Neuronal stem cell (in vitro differentiated cells): Measurements from ENCODE around the gene SLC9A7.
"Not testable (repeated sequence)": the region's sequence is repeated elsewhere in the genome, so short reads cannot be mapped to it uniquely, and the experiment has no call there.

Experiments used
- DNase-seq: peaks from one replicate; pipeline ENCODE4 v3.0.0-alpha.2; 2013; ENCODE audit warnings: low spot score
- H2AFZ ChIP-seq: one replicate; pipeline ENCODE4 v1.6.1; 2013; ENCODE audit warnings: mild to moderate bottlenecking, low read length, inconsistent platforms
- H2AK5ac ChIP-seq: 2 replicates; pipeline ENCODE4 v1.6.1; 2013; ENCODE audit warnings: low read depth, mild to moderate bottlenecking, inconsistent platforms, low read length, moderate library complexity, mixed read lengths
- H2BK120ac ChIP-seq: 2 replicates; pipeline ENCODE4 v1.6.1; 2013; ENCODE audit warnings: low read depth, mild to moderate bottlenecking, inconsistent platforms, low read length, moderate library complexity, mixed read lengths
- H2BK12ac ChIP-seq: one replicate; pipeline ENCODE4 v1.6.1; 2013; ENCODE audit warnings: low read length, inconsistent platforms
- H2BK15ac ChIP-seq: 2 replicates; pipeline ENCODE4 v1.6.1; 2013; ENCODE audit warnings: mild to moderate bottlenecking, low read length, inconsistent platforms, mixed read lengths
- H2BK5ac ChIP-seq: one replicate; pipeline ENCODE4 v1.6.1; 2013; ENCODE audit warnings: inconsistent platforms, mild to moderate bottlenecking, low read length, moderate library complexity
- H3K14ac ChIP-seq: one replicate; pipeline ENCODE4 v1.6.1; 2013; ENCODE audit warnings: low read length, inconsistent platforms
- H3K18ac ChIP-seq: 2 replicates; pipeline ENCODE4 v1.6.1; 2013; ENCODE audit warnings: low read length, inconsistent platforms
- H3K23ac ChIP-seq: 2 replicates; pipeline ENCODE4 v1.6.1; 2013; ENCODE audit warnings: low read depth, mild to moderate bottlenecking, mixed read lengths, low read length, inconsistent platforms; ENCODE audit not compliant: poor library complexity
- H3K27ac ChIP-seq: replicated peaks from 3 replicates; pipeline ENCODE4 v1.5.1; 2013; ENCODE audit warnings: low read length, inconsistent platforms
- H3K27me3 ChIP-seq, 3 experiments: 2 replicates each; pipeline ENCODE4 v1.6.1; 2013; ENCODE audit warnings: low read length in 3 of 3, mild to moderate bottlenecking in 2 of 3, inconsistent platforms in 1 of 3, low read depth in 1 of 3, mixed read lengths in 1 of 3, moderate library complexity in 1 of 3; ENCODE audit not compliant: control insufficient read depth in 3 of 3, insufficient read depth in 3 of 3
- H3K36me3 ChIP-seq, 2 donors: replicated peaks in 1 of 2; 2 replicates each; pipeline ENCODE4 v1.6.1; 2013; ENCODE audit warnings: low read length in 2 of 2; ENCODE audit not compliant: control insufficient read depth in 2 of 2, insufficient read depth in 2 of 2
- H3K4ac ChIP-seq: 2 replicates; pipeline ENCODE4 v1.6.1; 2013; ENCODE audit warnings: inconsistent platforms, mild to moderate bottlenecking, low read length, moderate library complexity
- H3K4me1 ChIP-seq, 2 donors: 1 replicate in 1 of 2; 2 replicates in 1 of 2; pipeline ENCODE4 v1.6.1; 2013; ENCODE audit warnings: low read length in 2 of 2, low read depth in 1 of 2; ENCODE audit not compliant: control insufficient read depth in 2 of 2, insufficient read depth in 1 of 2
- H3K4me2 ChIP-seq: one replicate; pipeline ENCODE4 v1.6.1; 2013; ENCODE audit warnings: mild to moderate bottlenecking, low read length, inconsistent platforms; ENCODE audit not compliant: insufficient read depth, poor library complexity, severe bottlenecking
- H3K4me3 ChIP-seq, 2 donors: 2 replicates each; pipeline ENCODE4 v1.5.1; 2013; ENCODE audit warnings: low read length in 2 of 2, mild to moderate bottlenecking in 2 of 2, inconsistent platforms in 1 of 2, moderate library complexity in 1 of 2
- H3K79me1 ChIP-seq: one replicate; pipeline ENCODE4 v1.6.1; 2013; ENCODE audit warnings: low read depth, mild to moderate bottlenecking, inconsistent platforms, low read length, moderate library complexity
- H3K9ac ChIP-seq: one replicate; pipeline ENCODE4 v1.6.1; 2013; ENCODE audit warnings: mild to moderate bottlenecking, low read depth, low read length, inconsistent platforms; ENCODE audit not compliant: poor library complexity
- H3K9me3 ChIP-seq, 2 donors: replicated peaks in 1 of 2; 2 replicates each; pipeline versions ENCODE3 to v1.6.1; 2013; ENCODE audit warnings: low read length in 2 of 2, mild to moderate bottlenecking in 2 of 2, inconsistent platforms in 1 of 2, low read depth in 1 of 2, mixed read lengths in 1 of 2, moderate library complexity in 1 of 2; ENCODE audit not compliant: control insufficient read depth in 2 of 2, insufficient read depth in 1 of 2
- H4K8ac ChIP-seq: one replicate; pipeline ENCODE4 v1.6.1; 2013; ENCODE audit warnings: low read depth, mild to moderate bottlenecking, inconsistent platforms, low read length, moderate library complexity
- H4K91ac ChIP-seq: one replicate; pipeline ENCODE4 v1.6.1; 2013; ENCODE audit warnings: low read length, low read depth, mild to moderate bottlenecking, inconsistent platforms; ENCODE audit not compliant: poor library complexity
- WGBS, 2 donors: extraction: QIAGEN DNeasy Blood & Tissue Kit; methylation state at CpG; one replicate each; pipeline ENCODE4 v1.1.7; 2013; ENCODE audit warnings: missing lambda C conversion rate in 2 of 2, mixed read lengths in 1 of 2; ENCODE audit not compliant: insufficient read length in 2 of 2, insufficient replicate concordance in 1 of 2; ENCODE audit errors: extremely low coverage in 2 of 2; 5-methylcytosine and 5-hydroxymethylcytosine counted together

SLC9A7 gene

GRCh38 chrX:46784437-46784836 lies 25.5 kb upstream of the SLC9A7 start:
- not testable (repeated sequence) for H3K9me3 ChIP-seq, H3K23ac ChIP-seq, H3K4ac ChIP-seq, H3K36me3 ChIP-seq, H2AFZ ChIP-seq, H3K4me2 ChIP-seq, H3K18ac ChIP-seq, H3K9ac ChIP-seq, H4K91ac ChIP-seq, H2BK5ac ChIP-seq, H2AK5ac ChIP-seq, H3K14ac ChIP-seq, H2BK15ac ChIP-seq, H4K8ac ChIP-seq, H3K4me3 ChIP-seq, H2BK12ac ChIP-seq, H3K4me1 ChIP-seq, H3K27ac ChIP-seq, H2BK120ac ChIP-seq, H3K79me1 ChIP-seq, DNase-seq
- H3K27me3 ChIP-seq: peaks cover 0 to 23% (median 0%) of the 10 kb centered on the region in 3 experiments

GRCh38 chrX:46782034-46782433 lies 23.1 kb upstream of the SLC9A7 start:
- Histone ChIP-seq H3K18ac (no peak overlapping the region), H2BK15ac (no peak overlapping the region), H3K79me1 (no peaks in the 10 kb centered on the region), H3K4ac (no peak overlapping the region), H4K91ac (no peak overlapping the region), H2BK12ac (no peak overlapping the region), H2AK5ac (no peak overlapping the region), H3K4me3 (no peak overlapping the region), H3K14ac (no peak overlapping the region), H3K4me2 (no peak overlapping the region), H3K4me1 (no peaks in the 10 kb centered on the region), H3K23ac (no peak overlapping the region), H3K27me3 (peaks cover 0 to 35% (median 0%) of the 10 kb centered on the region in 3 experiments), H3K9me3 (no peaks in the 10 kb centered on the region), H2BK120ac (no peak overlapping the region), H2BK5ac (no peak overlapping the region), H3K36me3 (no peaks in the 10 kb centered on the region), H2AFZ (peak overlapping the region; percentile 54), H3K9ac (no peak overlapping the region), H4K8ac (no peak overlapping the region), H3K27ac (no peak overlapping the region)
- DNase-seq: no peak
- no CpG with 5 or more reads among the region's 4 CpGs for WGBS, 2 donors

GRCh38 chrX:46777971-46778810 lies 19.3 kb upstream of the SLC9A7 start:
- no peak for DNase-seq
- H2BK5ac ChIP-seq: no peak overlapping the region
- H3K27ac ChIP-seq: no peak overlapping the region
- H3K9me3 ChIP-seq: no peaks in the 10 kb centered on the region
- no peak overlapping the region for H4K91ac ChIP-seq
- H4K8ac ChIP-seq: no peak overlapping the region
- H3K79me1 ChIP-seq: no peaks in the 10 kb centered on the region
- no CpG with 5 or more reads among the region's 7 CpGs for WGBS, 2 donors
- H3K4me2 ChIP-seq: no peak overlapping the region
- H2BK120ac ChIP-seq: no peak overlapping the region
- H3K18ac ChIP-seq: no peak overlapping the region
- H2BK15ac ChIP-seq: no peak overlapping the region
- H3K9ac ChIP-seq: no peak overlapping the region
- no peak overlapping the region for H3K4ac ChIP-seq
- no peaks in the 10 kb centered on the region for H3K4me1 ChIP-seq
- H2AFZ ChIP-seq: peak overlapping the region; percentile 26
- H2BK12ac ChIP-seq: no peak overlapping the region
- H3K36me3 ChIP-seq: no peaks in the 10 kb centered on the region
- H3K23ac ChIP-seq: no peak overlapping the region
- H3K27me3 ChIP-seq: peaks cover 0 to 32% (median 0%) of the 10 kb centered on the region in 3 experiments
- no peak overlapping the region for H2AK5ac ChIP-seq
- no peak overlapping the region for H3K4me3 ChIP-seq
- no peak overlapping the region for H3K14ac ChIP-seq

GRCh38 chrX:46770817-46771163 lies 11.9 kb upstream of the SLC9A7 start:
- no peak overlapping the region for H3K23ac ChIP-seq
- H4K91ac ChIP-seq: no peak overlapping the region
- no peak overlapping the region for H3K4me3 ChIP-seq
- no peak overlapping the region for H4K8ac ChIP-seq
- WGBS, 2 donors: no CpG with 5 or more reads among the region's 1 CpG
- peaks cover 0 to 14% (median 0%) of the 10 kb centered on the region in 3 experiments for H3K27me3 ChIP-seq
- H2BK5ac ChIP-seq: no peak overlapping the region
- no peaks in the 10 kb centered on the region for H3K79me1 ChIP-seq
- H3K4me1 ChIP-seq: no peaks in the 10 kb centered on the region
- H3K36me3 ChIP-seq: no peaks in the 10 kb centered on the region
- H2AFZ ChIP-seq: no peak overlapping the region
- no peaks in the 10 kb centered on the region for H3K9me3 ChIP-seq
- no peak overlapping the region for H2BK15ac ChIP-seq
- H3K9ac ChIP-seq: no peak overlapping the region
- H3K4ac ChIP-seq: no peak overlapping the region
- H3K27ac ChIP-seq: no peak overlapping the region
- no peak overlapping the region for H2BK120ac ChIP-seq
- DNase-seq: no peak
- H3K14ac ChIP-seq: no peak overlapping the region
- H2BK12ac ChIP-seq: no peak overlapping the region
- no peak overlapping the region for H2AK5ac ChIP-seq
- no peak overlapping the region for H3K4me2 ChIP-seq
- no peak overlapping the region for H3K18ac ChIP-seq
